ENCODE results near the gene SHISAL1.
A peak's percentile ranks its signal among the peaks of the same experiment; 100 is the strongest.

The SHISAL1 gene

DNA sequence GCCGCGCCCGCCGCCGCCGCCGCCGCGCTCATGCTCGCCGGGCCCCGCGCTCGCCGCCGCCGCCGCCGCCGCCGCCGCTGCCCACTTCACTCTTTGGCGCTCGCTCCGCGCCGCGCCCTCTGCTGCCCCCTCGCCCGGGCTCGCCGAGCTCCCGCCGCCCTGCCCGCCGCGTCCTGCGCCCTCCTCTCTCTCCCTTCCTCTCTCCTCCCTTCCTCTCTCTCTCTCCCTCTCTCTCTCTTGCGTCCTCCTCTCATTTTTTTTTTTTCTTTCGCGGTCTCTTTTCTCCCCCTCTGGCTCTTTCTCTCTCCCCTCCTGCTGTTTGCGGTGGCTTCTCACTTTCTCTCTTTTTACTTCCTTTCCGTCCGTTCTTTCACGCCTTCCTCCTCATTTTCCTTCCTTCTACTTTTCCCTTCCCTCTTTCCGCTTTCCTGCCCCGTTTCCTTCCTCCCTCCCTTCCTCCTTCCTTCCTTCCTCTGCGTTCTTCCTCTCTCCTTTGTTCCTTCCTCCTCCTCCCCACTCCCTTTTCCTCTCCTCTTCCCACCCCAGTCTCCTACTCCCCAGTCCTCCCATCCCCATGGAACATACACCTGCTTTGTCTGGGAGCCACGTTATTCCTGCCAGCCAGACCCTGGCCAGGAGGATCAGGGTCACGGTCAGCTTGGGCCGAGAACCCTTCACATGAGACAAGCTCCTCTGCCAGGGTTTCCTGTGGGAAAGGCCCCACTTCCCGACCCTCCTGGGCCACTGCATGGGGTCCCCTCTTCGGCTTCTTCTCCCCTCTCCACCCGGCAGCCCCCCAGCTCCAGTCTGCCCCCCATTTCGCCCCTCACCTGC, 19.3 kb upstream of the SHISAL1 start:
- H3K4me3 ChIP-seq (ENCODE audit: low read depth, low read length): no peak overlapping the region
- DNase-seq (ENCODE audit: low read depth): no peak
- TF ChIP-seq, protein P1, sequence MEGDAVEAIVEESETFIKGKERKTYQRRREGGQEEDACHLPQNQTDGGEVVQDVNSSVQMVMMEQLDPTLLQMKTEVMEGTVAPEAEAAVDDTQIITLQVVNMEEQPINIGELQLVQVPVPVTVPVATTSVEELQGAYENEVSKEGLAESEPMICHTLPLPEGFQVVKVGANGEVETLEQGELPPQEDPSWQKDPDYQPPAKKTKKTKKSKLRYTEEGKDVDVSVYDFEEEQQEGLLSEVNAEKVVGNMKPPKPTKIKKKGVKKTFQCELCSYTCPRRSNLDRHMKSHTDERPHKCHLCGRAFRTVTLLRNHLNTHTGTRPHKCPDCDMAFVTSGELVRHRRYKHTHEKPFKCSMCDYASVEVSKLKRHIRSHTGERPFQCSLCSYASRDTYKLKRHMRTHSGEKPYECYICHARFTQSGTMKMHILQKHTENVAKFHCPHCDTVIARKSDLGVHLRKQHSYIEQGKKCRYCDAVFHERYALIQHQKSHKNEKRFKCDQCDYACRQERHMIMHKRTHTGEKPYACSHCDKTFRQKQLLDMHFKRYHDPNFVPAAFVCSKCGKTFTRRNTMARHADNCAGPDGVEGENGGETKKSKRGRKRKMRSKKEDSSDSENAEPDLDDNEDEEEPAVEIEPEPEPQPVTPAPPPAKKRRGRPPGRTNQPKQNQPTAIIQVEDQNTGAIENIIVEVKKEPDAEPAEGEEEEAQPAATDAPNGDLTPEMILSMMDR (IDR thresholded peaks at IDR 0.05; ENCODE audit: control insufficient read depth, extremely low read depth, insufficient read depth): peak; percentile 15; the same call in 1 of the 2 replicates

DNA sequence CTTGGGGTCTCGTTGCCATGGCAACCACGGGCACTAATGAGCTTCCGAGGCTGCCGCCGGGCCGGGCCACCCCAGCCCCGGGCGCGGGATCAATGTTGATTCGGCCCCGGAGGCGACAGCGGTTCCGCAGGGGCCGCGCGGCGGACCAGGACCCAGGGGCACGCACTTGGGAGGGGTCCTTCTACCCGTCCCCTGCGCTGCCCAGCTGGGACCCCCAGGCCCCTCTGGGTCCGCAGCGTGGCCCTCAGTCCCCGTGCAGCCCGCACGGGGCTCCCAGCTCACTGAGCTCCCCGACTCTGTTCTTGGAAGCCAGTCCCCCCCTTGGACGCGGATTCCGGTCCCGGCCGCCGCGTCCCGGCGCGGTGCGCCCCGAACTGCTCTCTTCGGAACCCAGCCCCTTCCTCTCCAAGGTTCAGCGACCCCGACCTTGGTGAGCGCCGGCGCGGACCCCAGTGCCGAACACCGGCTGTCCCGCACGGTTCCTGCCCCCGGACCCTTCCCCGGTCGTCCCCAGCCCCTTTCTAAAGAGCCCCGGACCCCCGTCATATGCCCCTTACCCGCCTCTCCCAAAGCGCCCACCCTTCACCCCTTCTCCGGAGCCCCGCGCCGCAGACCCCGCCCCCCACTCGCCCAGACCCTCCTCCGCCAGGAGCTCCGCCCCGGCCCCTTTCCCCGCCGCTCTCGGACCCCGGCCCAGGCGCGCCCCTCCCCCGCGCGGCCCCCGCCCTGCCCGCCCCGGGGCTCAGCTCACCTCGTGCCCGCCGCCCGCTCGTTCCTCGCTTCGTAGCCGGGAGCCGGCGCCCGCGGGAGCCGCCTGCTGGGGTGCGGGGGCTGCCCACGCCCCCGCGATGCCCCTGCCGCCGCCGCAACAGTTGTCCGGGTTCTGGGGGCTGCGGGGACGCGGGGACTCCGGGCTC, 18.3 kb upstream of the SHISAL1 start:
- DNase-seq (ENCODE audit: low read depth): no peak
- H3K4me3 ChIP-seq (ENCODE audit: low read depth, low read length): no peak overlapping the region
- TF ChIP-seq, protein P1 (IDR thresholded peaks at IDR 0.05; ENCODE audit: control insufficient read depth, extremely low read depth, insufficient read depth): no peak

DNA sequence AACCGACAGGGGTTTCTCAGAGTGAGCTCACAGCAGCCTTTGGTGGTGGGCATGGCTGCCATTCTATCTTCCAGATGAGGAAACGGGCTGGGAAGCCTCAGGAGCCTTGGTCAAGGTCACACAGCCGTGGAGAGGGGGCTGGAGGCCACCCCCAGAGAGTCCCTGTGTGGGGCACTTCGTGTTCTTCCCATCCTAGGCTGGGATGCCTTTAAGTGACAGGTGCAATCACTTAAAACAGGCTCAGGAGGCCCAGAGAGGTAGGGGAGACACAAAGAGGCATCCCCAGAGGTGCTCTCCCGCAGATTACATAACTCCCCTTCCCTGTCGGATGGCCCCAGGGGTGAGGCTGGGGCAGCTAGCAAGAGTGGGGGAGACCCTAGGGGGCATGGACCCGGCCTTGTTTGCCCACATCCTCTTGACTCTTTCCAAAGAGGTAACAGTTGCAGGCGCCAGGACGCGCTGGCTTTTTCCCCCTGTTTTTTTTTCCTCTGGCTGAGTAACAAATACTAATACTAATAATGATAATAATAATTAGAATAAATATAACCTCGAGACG, 17.5 kb upstream of the SHISAL1 start:
- no peak for DNase-seq (ENCODE audit: low read depth)
- TF ChIP-seq, protein P1 (IDR thresholded peaks at IDR 0.05; ENCODE audit: control insufficient read depth, extremely low read depth, insufficient read depth): no peak
- no peak overlapping the region for H3K4me3 ChIP-seq (ENCODE audit: low read depth, low read length)

DNA sequence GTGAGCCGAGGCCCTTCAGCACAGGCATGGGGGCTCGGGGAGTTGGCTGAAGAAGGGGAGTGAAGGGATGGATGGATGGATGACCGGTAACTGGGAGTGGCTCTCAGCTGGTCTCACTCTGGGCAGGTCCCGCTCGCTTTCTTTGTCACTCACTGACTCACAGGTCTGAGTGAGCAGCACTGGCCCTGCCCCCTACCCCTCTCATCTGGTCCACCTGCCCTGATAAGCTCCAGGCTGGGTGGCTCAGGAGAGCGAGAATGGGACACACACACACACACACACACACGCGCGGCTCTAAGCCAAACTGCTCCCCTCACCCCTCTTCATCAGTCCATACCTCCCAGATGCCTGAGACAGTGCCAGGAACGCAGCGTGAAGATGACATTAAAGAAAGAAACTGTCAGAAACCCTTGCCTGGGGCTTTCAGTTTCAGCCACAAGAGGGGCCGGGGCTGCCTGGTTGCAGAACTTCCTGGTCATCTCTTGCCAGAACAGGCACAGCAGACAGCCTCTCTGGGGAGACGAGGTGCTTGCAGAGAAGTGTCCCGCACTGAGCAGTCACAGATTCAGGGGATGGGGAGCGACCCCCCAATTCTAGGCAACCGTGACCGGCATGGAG, 16.5 kb upstream of the SHISAL1 start:
- TF ChIP-seq, protein P1 (IDR thresholded peaks at IDR 0.05; ENCODE audit: control insufficient read depth, extremely low read depth, insufficient read depth): no peak
- H3K4me3 ChIP-seq (ENCODE audit: low read depth, low read length): no peak overlapping the region
- no peak for DNase-seq (ENCODE audit: low read depth)

DNA sequence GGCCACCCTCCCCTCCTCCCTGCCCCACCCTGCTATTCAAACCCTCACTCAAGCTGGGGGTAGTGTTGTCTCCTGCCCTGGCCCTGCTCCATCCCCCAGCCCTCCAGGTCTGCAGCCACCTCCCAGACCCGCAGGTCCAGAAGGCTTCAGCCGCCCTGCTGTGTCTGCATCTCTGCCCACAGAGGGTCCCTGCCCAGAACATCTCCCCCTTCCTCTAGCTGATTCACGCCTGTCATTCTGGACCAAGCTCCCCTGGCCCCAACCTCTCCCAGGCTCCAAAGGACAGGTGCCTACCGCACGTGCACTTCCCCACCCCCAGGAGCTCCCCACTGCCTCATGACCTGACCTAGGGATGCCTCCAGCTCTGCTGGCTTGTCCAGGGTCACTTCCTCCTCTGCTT, 16.0 kb upstream of the SHISAL1 start:
- H3K4me3 ChIP-seq (ENCODE audit: low read depth, low read length): no peak overlapping the region
- no peak for DNase-seq (ENCODE audit: low read depth)
- TF ChIP-seq, protein P1 (IDR thresholded peaks at IDR 0.05; ENCODE audit: control insufficient read depth, extremely low read depth, insufficient read depth): no peak

DNA sequence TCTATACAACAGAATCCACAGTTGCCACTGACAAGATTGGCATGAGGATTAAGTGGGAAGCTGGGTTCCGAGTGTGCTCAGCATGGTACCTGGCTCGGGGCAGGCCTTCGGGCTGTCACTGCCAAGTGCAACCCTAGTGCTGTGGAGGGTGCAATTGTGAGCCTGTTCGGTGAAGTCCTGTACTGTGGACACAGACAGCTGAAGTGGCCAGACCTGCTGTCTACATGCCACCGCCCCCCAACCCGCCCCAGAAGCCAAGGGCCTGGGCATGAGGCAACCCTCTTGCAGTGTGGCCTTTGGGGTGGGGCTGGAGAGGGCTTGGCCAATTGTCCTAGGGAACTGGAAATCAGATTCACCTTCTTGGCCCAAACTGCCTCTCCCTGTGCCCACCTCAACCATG, 15.6 kb upstream of the SHISAL1 start:
- TF ChIP-seq, protein P1 (IDR thresholded peaks at IDR 0.05; ENCODE audit: control insufficient read depth, extremely low read depth, insufficient read depth): no peak
- no peak overlapping the region for H3K4me3 ChIP-seq (ENCODE audit: low read depth, low read length)
- no peak for DNase-seq (ENCODE audit: low read depth)
